GM18858 (cell line): ENCODE measurements around the gene SIDT1.
"Not testable (repeated sequence)": the region's sequence is repeated elsewhere in the genome, so short reads cannot be mapped to it uniquely, and the experiment has no call there.

Experiments used
- ATAC-seq: cut with Tn5 transposase; IDR thresholded peaks from one replicate; pipeline ENCODE4 v1.9.1; 2021; ENCODE audit not compliant: unreplicated experiment

Gene SIDT1

GRCh38 chr3:113631573-113631972 lies 99.2 kb downstream of the SIDT1 start:
- ATAC-seq, result no peak

- no peak for ATAC-seq
These were observed 102.6 kb downstream of the SIDT1 start for GRCh38 chr3:113634782-113635474.

GRCh38 chr3:113636034-113636433 lies 103.7 kb downstream of the SIDT1 start:
- ATAC-seq, result not testable (repeated sequence)

- no peak for ATAC-seq
These were observed 105.4 kb downstream of the SIDT1 start for GRCh38 chr3:113637756-113638155.

- ATAC-seq, result no peak
These were observed 106.6 kb downstream of the SIDT1 start for GRCh38 chr3:113638910-113639309.

- ATAC-seq, result no peak
These were observed 111.2 kb downstream of the SIDT1 start for GRCh38 chr3:113643583-113643982.

GRCh38 chr3:113648524-113648923 lies 116.2 kb downstream of the SIDT1 start:
- no peak for ATAC-seq

GRCh38 chr3:113649174-113649845 lies 117.0 kb downstream of the SIDT1 start:
- no peak for ATAC-seq

- ATAC-seq, result no peak
These were observed 122.0 kb downstream of the SIDT1 start for GRCh38 chr3:113654310-113654709.

- no peak for ATAC-seq
These were observed 122.5 kb downstream of the SIDT1 start for GRCh38 chr3:113654851-113655250.

GRCh38 chr3:113658107-113658506 lies 125.8 kb downstream of the SIDT1 start:
- ATAC-seq, result no peak

- no peak for ATAC-seq
These were observed 126.8 kb downstream of the SIDT1 start for GRCh38 chr3:113659101-113659541.

- ATAC-seq, result no peak
These were observed 127.6 kb downstream of the SIDT1 start for GRCh38 chr3:113659996-113660395.

GRCh38 chr3:113660458-113660857 lies 128.1 kb downstream of the SIDT1 start:
- no peak for ATAC-seq

GRCh38 chr3:113660896-113661295 lies 128.5 kb downstream of the SIDT1 start:
- no peak for ATAC-seq

GRCh38 chr3:113662824-113663223 lies 130.5 kb downstream of the SIDT1 start:
- no peak for ATAC-seq

GRCh38 chr3:113663324-113663750 lies 131.0 kb downstream of the SIDT1 start:
- no peak for ATAC-seq

- ATAC-seq, result no peak
These were observed 131.4 kb downstream of the SIDT1 start for GRCh38 chr3:113663761-113664160.

- ATAC-seq, result no peak
These were observed 132.3 kb downstream of the SIDT1 start for GRCh38 chr3:113664523-113665094.

GRCh38 chr3:113668015-113668414 lies 135.7 kb downstream of the SIDT1 start:
- ATAC-seq, result no peak

- no peak for ATAC-seq
These were observed 141.2 kb downstream of the SIDT1 start for GRCh38 chr3:113673593-113673992.

GRCh38 chr3:113676261-113676660 lies 143.9 kb downstream of the SIDT1 start:
- ATAC-seq, result no peak
